Omental fat pad (tissue), 4 donors: ENCODE results near the gene HPD. TPM values are rescaled to one million over a fixed set of nuclear protein-coding genes. Genes with fewer than 3 reads are reported as not detected.

Experiments used
- ATAC-seq: fragments of 150-250 bp; one replicate; pipeline ENCODE4 v1.9.1; 2016; ENCODE audit warnings: mild to moderate bottlenecking, moderate library complexity; ENCODE audit not compliant: low FRiP score
- DNase-seq: peaks from one replicate; pipeline ENCODE4 v3.0.0-alpha.2; 2019; ENCODE audit warnings: low spot score
- CTCF ChIP-seq, 3 donors: fragments of 450-650 bp; IDR thresholded peaks; one replicate each; pipeline ENCODE4 v1.5.1; 2016 to 2017; ENCODE audit warnings: antibody characterized with exemption in 3 of 3, mild to moderate bottlenecking in 3 of 3, moderate library complexity in 2 of 3
- total RNA-seq, 4 donors: library from RNA; depleted of rRNA; stranded (reverse); fragments of >200 nt; gene quantifications; one replicate each; pipeline ENCODE4 v1.1.0, GENCODE V29; 2016

HPD gene
- total RNA-seq, 4 donors from 2014 or later, result 0.82 to 8.5 (median 1.6) TPM

DNA sequence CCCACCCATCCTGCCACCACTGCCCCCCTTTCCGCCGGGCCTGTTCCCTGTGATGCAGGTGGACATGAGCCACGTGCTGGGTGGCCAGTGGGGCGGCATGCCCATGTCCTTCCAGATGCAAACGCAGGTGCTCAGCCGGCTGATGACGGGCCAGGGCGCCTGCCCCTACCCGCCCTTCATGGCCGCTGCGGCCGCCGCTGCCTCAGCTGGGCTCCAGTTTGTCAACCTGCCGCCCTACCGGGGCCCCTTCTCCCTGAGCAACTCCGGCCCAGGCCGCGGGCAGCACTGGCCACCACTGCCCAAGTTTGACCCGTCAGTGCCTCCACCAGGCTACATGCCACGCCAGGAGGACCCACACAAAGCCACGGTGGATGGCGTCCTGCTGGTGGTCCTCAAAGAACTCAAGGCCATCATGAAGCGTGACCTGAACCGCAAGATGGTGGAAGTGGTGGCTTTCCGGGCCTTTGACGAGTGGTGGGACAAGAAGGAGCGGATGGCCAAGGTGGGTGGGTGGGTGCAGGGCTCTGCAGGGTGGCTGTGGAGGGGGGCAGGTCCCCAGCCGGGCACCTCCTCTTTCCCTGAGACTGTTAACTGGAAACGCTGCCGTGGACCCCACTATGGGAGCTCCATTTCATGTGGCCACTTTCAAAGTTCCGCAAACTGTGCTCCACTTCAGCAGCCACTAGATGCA, 44.1 kb downstream of the HPD start:
- TF ChIP-seq CTCF (IDR thresholded peaks at IDR 0.05), result no peak
- DNase-seq (no peak), ATAC-seq (no peak)

DNA sequence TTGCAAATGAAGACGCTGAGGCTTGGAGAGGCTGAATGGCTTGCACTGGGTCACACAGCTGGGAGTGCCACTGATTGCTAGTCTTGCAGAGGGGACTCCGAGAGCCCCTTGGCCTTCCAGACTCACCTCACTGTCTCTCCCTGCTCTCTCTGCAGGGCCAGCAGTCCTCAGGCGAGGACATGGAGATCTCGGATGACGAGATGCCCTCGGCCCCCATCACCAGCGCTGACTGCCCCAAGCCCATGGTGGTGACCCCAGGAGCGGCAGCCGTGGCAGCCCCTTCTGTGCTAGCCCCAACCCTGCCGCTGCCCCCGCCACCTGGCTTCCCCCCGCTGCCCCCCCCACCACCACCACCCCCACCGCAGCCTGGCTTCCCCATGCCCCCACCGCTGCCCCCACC, 44.7 kb downstream of the HPD start:
- DNase-seq (no peak), ATAC-seq (no peak)
- no peak for TF ChIP-seq CTCF (IDR thresholded peaks at IDR 0.05)

DNA sequence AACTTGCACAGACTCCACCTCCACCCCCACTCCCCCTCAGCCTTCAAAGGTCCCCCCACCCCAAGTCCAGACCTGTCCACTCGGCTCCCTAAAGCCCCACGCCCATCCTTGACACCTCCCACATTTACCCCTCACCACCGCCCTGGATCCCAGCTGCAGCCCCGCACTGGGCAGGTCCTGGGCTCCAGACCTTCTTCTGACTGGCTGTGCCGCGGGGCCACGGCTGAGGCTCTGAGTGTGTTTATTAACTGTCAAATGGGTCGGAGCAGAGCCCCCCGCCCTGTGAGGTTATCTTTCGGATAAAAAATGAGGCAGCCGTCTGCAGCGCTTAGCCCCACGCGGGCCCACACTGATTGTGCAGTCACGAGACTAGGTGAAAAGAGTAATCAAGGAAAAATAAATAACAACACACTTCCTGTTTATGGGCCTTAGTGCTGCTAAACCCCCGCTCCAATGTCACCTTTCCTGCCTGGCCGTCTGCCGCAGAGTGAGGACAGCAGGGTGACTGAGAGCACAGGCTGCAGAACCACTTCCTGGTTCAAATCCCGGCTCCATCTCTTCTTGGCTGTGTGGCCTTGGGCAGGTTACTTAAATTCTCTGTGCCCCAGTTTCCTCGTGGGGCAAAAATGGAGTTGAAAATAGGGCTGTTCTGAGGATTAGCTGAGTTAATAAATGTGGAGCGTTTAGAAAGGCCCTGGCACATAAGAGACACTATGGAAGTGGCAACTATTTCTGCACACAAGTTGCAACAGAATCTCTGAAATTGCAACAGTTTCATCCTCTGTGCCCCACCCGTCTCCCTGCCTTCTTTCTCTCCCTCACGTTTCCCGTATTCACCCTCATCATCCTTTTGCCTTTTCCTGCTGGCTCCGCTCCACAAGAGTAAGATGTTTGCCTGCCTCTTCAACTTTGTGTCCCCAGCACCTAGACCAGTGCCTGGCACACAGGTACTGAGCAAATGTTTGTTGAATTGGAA, 45.5 kb downstream of the HPD start:
- no peak for ATAC-seq
- TF ChIP-seq CTCF (IDR thresholded peaks at IDR 0.05), result no peak
- DNase-seq, result no peak

DNA sequence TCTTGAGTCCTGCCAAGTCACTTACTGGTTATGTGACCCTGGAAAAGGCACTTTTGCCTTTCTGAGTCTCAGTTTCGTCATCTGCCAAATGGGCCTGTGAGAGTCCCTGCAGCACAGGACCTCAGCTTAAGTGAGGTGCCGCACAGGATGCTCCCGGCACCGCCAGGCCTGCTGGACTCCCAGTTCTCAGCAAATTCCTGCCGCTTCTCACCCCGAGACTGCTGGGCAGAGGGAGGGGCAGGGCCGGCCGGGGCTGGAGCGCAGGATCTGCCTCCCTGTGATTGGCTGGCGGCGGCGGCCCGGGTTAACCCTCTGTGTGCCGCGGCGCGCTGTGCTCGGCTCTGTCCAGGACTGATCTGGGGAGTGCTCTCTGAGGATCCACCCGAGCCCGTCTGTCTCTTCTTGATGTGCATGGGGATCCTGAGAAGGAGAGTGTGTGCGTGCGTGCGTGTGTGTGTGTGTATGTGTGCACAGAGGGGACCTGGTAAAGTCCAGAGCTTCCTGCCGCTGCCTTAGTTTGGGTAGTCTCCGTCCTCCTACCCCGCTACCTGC, 46.3 kb downstream of the HPD start:
- DNase-seq, result no peak
- TF ChIP-seq CTCF (IDR thresholded peaks at IDR 0.05), result no peak
- ATAC-seq, result peak; percentile 80

- no peak for DNase-seq
- TF ChIP-seq CTCF (IDR thresholded peaks at IDR 0.05), result peak in 2 of 3 donors; percentile 65 to 97
- ATAC-seq, result peak; percentile 87
Observed at GRCh38 chr12:121811434-121812319, 47.0 kb downstream of the HPD start.

GRCh38 chr12:121810833-121811433, 47.7 kb downstream of the HPD start:
- ATAC-seq (no peak), DNase-seq (no peak)
- TF ChIP-seq CTCF (IDR thresholded peaks at IDR 0.05), result no peak
